SK-N-MC (cell line): ENCODE results near the gene AARSD1.
"Not testable (repeated sequence)": the region's sequence is repeated elsewhere in the genome, so short reads cannot be mapped to it uniquely, and the experiment has no call there.

Experiments
- DNase-seq: peaks from one replicate; pipeline ENCODE4 v3.0.0-alpha.2; 2011; ENCODE audit warnings: low read depth, low spot score
- H3K27ac ChIP-seq: fragments of 200-600 bp; sonication (generic); 2 replicates; pipeline ENCODE4 v1.5.1; 2016; ENCODE audit warnings: mixed run types
- H3K36me3 ChIP-seq: fragments of 200-600 bp; sonication (generic); 2 replicates; pipeline ENCODE4 v1.6.1; 2017; ENCODE audit warnings: antibody characterized with exemption, low read length, mixed read lengths; ENCODE audit not compliant: insufficient read depth
- H3K4me3 ChIP-seq: fragments of 200-600 bp; sonication (generic); 2 replicates; pipeline ENCODE4 v1.5.1; 2016
- H3K9ac ChIP-seq: fragments of 200-600 bp; sonication (generic); 2 replicates; pipeline ENCODE4 v1.8.0; 2017; ENCODE audit warnings: mixed run types, mixed read lengths; ENCODE audit not compliant: insufficient read length
- H3K9me3 ChIP-seq: fragments of 200-600 bp; sonication (generic); 2 replicates; pipeline ENCODE4 v1.6.1; 2017; ENCODE audit warnings: low read depth, mild to moderate bottlenecking, antibody characterized with exemption, low read length, moderate library complexity, mixed read lengths
- EZH2 ChIP-seq: fragments of 200-600 bp; sonication (generic); IDR thresholded peaks from one replicate; pipeline ENCODE4 v1.6.1; 2017; ENCODE audit warnings: antibody characterized with exemption
- FOXP2 ChIP-seq: optimal IDR thresholded peaks from 2 replicates; pipeline ENCODE3; 2011; ENCODE audit warnings: mild to moderate bottlenecking, moderate library complexity; ENCODE audit not compliant: insufficient read depth; ENCODE audit errors: extremely low read length, control extremely low read depth
- POLR2AphosphoS5 ChIP-seq: IDR thresholded peaks from 2 replicates; pipeline ENCODE4 v1.6.1; 2012; ENCODE audit warnings: mild to moderate bottlenecking, low read depth, low read length, borderline replicate concordance

Gene AARSD1

DNA sequence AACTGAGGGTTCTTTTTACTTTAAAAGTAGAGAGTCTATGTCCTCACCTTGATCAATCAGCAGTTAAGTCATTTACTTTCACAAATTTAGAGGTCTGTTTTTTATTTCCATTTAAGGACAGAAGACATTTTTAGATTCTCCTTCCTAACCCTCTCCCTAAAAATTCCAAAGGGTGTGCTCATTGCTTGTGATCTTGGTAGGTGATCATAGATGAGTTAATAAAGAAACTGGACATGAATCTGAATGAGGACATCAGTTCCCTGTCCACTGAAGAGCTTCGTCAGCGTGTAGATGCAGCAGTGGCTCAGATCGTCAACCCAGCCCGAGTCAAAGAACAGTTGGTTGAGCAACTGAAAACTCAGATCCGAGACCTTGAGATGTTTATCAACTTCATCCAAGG lies 24.9 kb upstream of the AARSD1 start:
- TF ChIP-seq POLR2AphosphoS5, result no peak
- TF ChIP-seq FOXP2, result no peak
- TF ChIP-seq EZH2, result no peak
- Histone ChIP-seq H3K36me3 (peaks cover 44% of the 10 kb centered on the region), H3K9ac (no peak overlapping the region), H3K9me3 (no peaks in the 10 kb centered on the region), H3K4me3 (no peak overlapping the region), H3K27ac (peak overlapping the region; percentile 19; the same call in 1 of the 2 replicates)
- DNase-seq, result no peak

DNA sequence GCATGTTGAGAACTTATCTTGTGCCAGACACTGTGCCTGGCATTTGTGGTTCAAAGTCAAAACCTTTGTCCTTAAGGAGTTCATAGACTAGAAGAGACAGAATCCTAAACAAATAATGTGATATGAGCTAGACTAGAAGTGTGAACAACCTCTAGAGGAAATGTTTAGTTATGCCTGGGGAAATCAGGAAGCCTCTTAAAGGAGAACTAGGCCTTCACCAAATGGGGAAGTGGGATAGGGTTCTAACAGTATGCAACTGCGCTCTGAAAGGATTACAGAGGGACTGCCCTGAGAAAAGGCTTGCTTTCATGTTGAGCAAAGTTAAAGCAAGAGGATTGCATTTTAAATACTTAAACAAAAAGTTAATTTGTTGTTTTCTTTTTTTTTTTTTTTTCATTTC lies 21.0 kb upstream of the AARSD1 start:
- Histone ChIP-seq H3K4me3 (no peak overlapping the region), H3K36me3 (peaks cover 31% of the 10 kb centered on the region), H3K9ac (no peak overlapping the region), H3K27ac (no peak overlapping the region), H3K9me3 (no peaks in the 10 kb centered on the region)
- no peak for TF ChIP-seq FOXP2
- no peak for DNase-seq

DNA sequence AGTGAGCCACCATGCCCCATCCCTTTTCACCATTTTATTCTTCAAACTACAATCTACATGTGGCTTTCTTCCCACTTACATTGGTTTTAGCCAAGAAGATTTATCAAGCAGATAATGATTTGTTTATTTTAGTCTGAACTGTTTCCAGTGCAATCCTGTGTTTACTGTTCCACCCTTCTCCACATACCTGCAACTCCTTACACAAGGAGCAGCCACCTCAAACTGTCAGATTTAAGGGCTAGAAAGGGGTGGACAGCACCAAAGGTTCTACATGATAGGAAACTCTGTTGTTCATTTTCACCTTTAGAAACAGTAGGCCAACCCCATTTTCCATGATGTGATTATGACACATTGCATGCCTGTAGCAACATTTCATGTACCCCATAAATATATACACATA lies 18.0 kb upstream of the AARSD1 start:
- H3K27ac ChIP-seq, result no peak overlapping the region
- H3K36me3 ChIP-seq, result peaks cover 7% of the 10 kb centered on the region
- no peak overlapping the region for H3K4me3 ChIP-seq
- no peak for DNase-seq
- TF ChIP-seq POLR2AphosphoS5 (no peak), EZH2 (no peak), FOXP2 (no peak)
- H3K9me3 ChIP-seq, result no peaks in the 10 kb centered on the region
- no peak overlapping the region for H3K9ac ChIP-seq

DNA sequence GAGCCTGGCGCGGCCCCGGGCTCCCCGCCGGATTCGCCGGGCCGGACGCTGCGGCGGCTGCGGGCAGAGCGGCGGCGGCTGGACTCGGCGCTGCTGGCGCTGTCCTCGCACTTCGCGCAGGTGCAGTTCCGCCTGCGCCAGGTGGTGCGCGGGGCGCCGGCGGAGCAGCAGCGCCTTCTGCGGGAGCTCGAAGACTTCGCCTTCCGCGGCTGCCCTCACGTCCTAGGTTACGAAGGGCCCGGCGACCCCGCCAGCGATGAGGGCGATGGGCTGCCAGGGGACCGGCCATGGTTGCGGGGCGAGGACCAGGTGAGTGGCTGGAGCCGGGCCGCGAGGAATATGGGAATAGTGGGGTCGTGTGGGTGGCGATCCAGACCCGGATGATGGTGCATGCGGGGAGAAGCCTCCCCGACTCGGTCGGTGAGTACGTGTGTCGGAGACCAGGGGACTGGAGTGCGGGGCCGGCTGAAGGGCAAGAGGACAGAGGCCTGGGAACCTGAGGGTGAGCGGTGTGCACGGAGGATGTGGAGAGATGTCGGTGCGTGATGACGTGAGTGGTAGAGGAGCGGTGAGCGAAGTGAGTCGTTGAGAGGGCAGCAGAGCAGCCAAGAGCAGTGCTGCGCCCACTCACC lies 16.6 kb upstream of the AARSD1 start:
- peak overlapping the region; percentile 81 for H3K4me3 ChIP-seq
- H3K27ac ChIP-seq, result no peak overlapping the region
- H3K9ac ChIP-seq, result peak overlapping the region; percentile 76
- TF ChIP-seq POLR2AphosphoS5, result no peak
- H3K9me3 ChIP-seq, result no peaks in the 10 kb centered on the region
- DNase-seq, result no peak
- 0 out of 2 replicates have a peak, but pooled peaks cover 3% of the 10 kb centered on the region for H3K36me3 ChIP-seq

DNA sequence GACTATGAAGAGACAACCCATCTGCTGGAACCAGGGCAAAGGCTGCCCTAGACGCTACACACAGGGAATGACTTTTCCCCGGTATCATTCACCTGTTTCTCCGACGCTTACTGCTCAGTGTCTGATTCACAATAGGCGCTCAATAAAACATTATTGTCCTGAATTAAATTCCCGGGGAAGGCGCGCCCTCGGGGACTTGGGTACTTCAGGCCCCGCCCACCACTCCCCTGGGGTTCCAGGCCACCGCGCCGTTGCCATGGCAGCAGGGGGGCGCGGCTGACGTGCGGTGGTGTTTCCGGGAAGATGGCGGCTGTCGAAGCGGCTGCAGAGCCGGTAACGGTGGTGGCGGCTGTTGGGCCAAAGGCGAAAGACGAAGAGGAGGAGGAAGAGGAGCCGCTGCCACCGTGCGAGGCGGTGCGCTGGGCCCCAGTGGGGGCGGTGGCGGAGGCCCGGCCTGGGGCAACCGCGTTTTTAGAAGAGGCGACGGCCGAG lies 16.1 kb upstream of the AARSD1 start, which contains the start of gene RUNDC1:
Gene RUNDC1, plus strand, starts transcription at position 292 of the 492 bp plus-strand sequence. Its CDS starts 12 bp downstream, at position 304.
- TF ChIP-seq FOXP2, result no peak
- TF ChIP-seq POLR2AphosphoS5, result peak; percentile 82
- peak; percentile 45 for DNase-seq
- H3K9ac ChIP-seq, result peak within 1 kb of the TSS; percentile 76

DNA sequence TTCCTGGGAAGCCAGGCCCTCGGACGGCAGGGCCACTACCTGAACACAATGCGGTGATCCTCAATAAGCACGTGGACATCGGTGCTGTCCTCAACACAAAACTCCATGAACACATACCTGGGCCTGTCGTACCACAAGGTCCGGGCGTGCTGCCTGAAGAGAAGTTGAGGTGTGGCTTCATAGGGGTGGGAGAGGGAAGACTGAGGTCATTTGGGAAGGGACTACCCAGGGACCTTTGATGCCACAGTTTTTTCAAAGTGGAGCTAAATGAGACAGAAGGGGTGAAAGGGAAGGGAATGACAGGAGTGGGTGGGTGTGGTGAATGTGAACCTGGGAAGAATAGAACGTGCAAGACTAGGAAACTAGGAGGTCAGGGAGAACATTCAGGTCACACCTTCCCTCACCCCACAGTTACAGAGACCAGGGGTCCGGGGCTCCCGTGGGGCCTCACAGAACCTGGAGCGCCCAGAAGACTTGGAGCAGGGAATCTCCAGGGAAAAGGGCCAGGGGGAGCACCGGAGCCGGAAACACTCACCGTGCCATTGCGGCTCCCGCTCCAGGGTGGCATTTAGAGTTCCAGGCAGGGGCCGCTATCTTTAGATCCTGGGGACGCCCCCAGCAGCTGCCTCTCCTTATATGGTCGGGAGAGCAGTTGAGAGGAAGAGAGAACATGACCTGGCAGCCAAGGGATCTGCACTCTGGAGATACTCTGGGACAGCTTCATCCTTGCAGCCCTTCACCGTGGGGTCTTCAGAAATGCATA lies 15.4 kb upstream of the AARSD1 start, which contains the start of gene PTGES3L:
Gene PTGES3L, minus strand, starts transcription at position 570 of the 763 bp plus-strand sequence. Its CDS starts 27 bp downstream, at position 543.
- no peak for TF ChIP-seq EZH2
- Histone ChIP-seq H3K9me3 (no peaks in the 10 kb centered on the region), H3K36me3 (0 out of 2 replicates have a peak, but pooled peaks cover 3% of the 10 kb centered on the region), H3K27ac (no peak within 1 kb of the TSS; the same call in 1 of the 2 replicates), H3K4me3 (peak within 1 kb of the TSS; percentile 81), H3K9ac (peak within 1 kb of the TSS; percentile 76)
- DNase-seq, result no peak

More for the DNA sequence above, 16.1 kb upstream of the AARSD1 start, which contains the start of gene RUNDC1:
- Histone ChIP-seq H3K36me3 (0 out of 2 replicates have a peak, but pooled peaks cover 3% of the 10 kb centered on the region), H3K9me3 (no peaks in the 10 kb centered on the region), H3K27ac (no peak within 1 kb of the TSS; the same call in 1 of the 2 replicates), H3K4me3 (peak within 1 kb of the TSS; percentile 81)

DNA sequence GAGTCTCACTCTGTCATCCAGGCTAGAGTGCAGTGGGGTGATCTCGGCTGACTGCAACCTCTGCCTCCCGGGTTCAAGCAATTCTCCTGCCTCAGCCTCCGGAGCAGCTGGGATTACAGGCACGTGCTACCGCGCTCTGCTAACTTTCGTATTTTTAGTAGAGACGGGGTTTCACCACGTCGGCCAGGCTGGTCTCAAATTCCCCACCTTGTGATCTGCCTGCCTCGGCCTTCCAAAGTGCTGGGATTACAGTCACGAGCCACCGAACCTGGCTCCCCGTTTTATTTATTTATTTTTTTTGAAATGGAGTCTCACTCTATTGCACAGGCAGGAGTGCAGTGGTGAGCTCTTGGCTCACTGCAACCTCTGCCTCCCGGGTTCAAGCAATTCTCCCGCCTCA lies 11.4 kb upstream of the AARSD1 start:
- DNase-seq, H3K27ac ChIP-seq, H3K9ac ChIP-seq, H3K36me3 ChIP-seq, H3K9me3 ChIP-seq, H3K4me3 ChIP-seq: not testable (repeated sequence)

DNA sequence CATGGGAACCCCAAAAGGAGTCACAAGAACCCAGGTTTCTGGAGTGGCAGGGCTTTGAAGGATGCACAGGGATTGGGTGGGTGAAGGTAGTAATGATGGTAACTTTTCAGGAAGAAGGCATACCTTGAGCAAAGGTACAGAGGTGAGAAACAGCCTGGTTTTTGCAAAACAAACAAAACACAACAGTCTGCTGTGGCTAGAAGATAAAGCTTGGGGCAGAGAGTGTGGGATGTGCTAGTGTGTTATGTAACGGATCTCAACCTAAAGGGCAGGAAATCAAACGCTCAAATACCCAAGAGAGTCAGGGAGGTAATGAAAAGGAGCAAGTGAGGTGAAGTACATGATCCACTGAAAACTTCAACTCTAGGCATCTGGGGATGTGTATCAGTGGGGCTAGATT lies 11.0 kb upstream of the AARSD1 start:
- Histone ChIP-seq H3K36me3 (no peaks in the 10 kb centered on the region), H3K27ac (no peak overlapping the region), H3K9ac (no peak overlapping the region), H3K9me3 (no peaks in the 10 kb centered on the region), H3K4me3 (no peak overlapping the region)
- TF ChIP-seq FOXP2, result no peak
- TF ChIP-seq EZH2, result no peak
- no peak for TF ChIP-seq POLR2AphosphoS5
- DNase-seq, result no peak

DNA sequence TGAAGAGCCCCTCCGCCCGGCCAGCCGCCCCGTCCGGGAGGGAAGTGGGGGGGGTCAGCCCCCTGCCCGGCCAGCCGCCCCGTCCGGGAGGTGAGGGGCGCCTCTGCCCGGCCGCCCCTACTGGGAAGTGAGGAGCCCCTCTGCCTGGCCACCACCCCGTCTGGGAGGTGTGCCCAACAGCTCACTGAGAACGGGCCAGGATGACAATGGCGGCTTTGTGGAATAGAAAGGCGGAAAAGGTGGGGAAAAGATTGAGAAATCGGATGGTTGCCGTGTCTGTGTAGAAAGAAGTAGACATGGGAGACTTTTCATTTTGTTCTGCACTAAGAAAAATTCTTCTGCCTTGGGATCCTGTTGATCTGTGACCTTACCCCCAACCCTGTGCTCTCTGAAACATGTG lies 9.1 kb upstream of the AARSD1 start:
- not testable (repeated sequence) for H3K36me3 ChIP-seq, H3K27ac ChIP-seq, H3K4me3 ChIP-seq, H3K9ac ChIP-seq, H3K9me3 ChIP-seq, DNase-seq
